Non-pigmented ciliary epithelial cell (primary cell): ENCODE data around the gene MT3.
"Not testable (repeated sequence)": the region's sequence is repeated elsewhere in the genome, so short reads cannot be mapped to it uniquely, and the experiment has no call there.

Source experiments
- DNase-seq: peaks from one replicate; pipeline ENCODE4 v3.0.0-alpha.2; 2010; ENCODE audit warnings: low read depth

The MT3 gene

GRCh38 chr16:56580391-56581048 lies 8.8 kb upstream of the MT3 start:
- no peak for DNase-seq

GRCh38 chr16:56582911-56583310 lies 6.4 kb upstream of the MT3 start:
- DNase-seq, result not testable (repeated sequence)

- DNase-seq, result no peak
Measured at GRCh38 chr16:56583351-56584168, 5.8 kb upstream of the MT3 start.

GRCh38 chr16:56584276-56584675 lies 5.1 kb upstream of the MT3 start:
- no peak for DNase-seq

- no peak for DNase-seq
Measured at GRCh38 chr16:56588781-56589140, 567 bp upstream of the MT3 start.

GRCh38 chr16:56591377-56592060 lies 2.2 kb downstream of the MT3 start:
- DNase-seq, result no peak

- DNase-seq, result no peak
Measured at GRCh38 chr16:56593573-56594291, 4.4 kb downstream of the MT3 start.

GRCh38 chr16:56594292-56594619 lies 4.9 kb downstream of the MT3 start:
- no peak for DNase-seq

- DNase-seq, result no peak
Measured at GRCh38 chr16:56600398-56600999, 11.2 kb downstream of the MT3 start.

GRCh38 chr16:56601325-56601724 lies 12.0 kb downstream of the MT3 start:
- DNase-seq, result no peak

GRCh38 chr16:56603589-56603988 lies 14.3 kb downstream of the MT3 start:
- DNase-seq, result no peak

- DNase-seq, result no peak
Measured at GRCh38 chr16:56604966-56605365, 15.6 kb downstream of the MT3 start.

GRCh38 chr16:56605475-56605874 lies 16.1 kb downstream of the MT3 start:
- DNase-seq, result no peak

- no peak for DNase-seq
Measured at GRCh38 chr16:56606071-56606475, 16.7 kb downstream of the MT3 start.

- no peak for DNase-seq
Measured at GRCh38 chr16:56606476-56607108, 17.3 kb downstream of the MT3 start.

GRCh38 chr16:56607109-56607618 lies 17.8 kb downstream of the MT3 start:
- peak; percentile 97 for DNase-seq

- no peak for DNase-seq
Measured at GRCh38 chr16:56607675-56608042, 18.3 kb downstream of the MT3 start.

GRCh38 chr16:56608043-56608875 lies 18.9 kb downstream of the MT3 start, which contains the start of gene MT2A:
MT2A (plus strand) TSS chr16:56608584; CDS start chr16:56608656, 72 bp downstream.
- no peak for DNase-seq

- no peak for DNase-seq
Measured at GRCh38 chr16:56608876-56609462, 19.6 kb downstream of the MT3 start.

GRCh38 chr16:56609463-56609921 lies 20.2 kb downstream of the MT3 start:
- no peak for DNase-seq
